ENCODE data around the gene CEMIP.

- TF ChIP-seq POLR2AphosphoS5 (IDR thresholded peaks at IDR 0.05): no peak
- TF ChIP-seq CTCF (IDR thresholded peaks at IDR 0.05): no peak
- TF ChIP-seq POLR2A (IDR thresholded peaks at IDR 0.05): no peak
- TF ChIP-seq EP300 (IDR thresholded peaks at IDR 0.05): no peak
Measured at GRCh38 chr15:80785811-80786354, 6.7 kb downstream of the CEMIP start.
